ENCODE data around the gene LRPPRC. TPM values are rescaled to one million over a fixed set of nuclear protein-coding genes. Genes with fewer than 3 reads are reported as not detected.

The LRPPRC gene
- total and polyA plus RNA-seq, 2 experiments from 2014 or later, result 163 to 200 TPM

GRCh38 chr2:44005846-44006245 is 10.1 kb upstream of the LRPPRC start:
- H3K9me3 Mint-ChIP-seq, result no peaks in the 10 kb centered on the region

More at GRCh38 chr2:44005846-44006245, 10.1 kb upstream of the LRPPRC start:
- H3K4me3 ChIP-seq, result no peak overlapping the region
- H3K27me3 ChIP-seq (ENCODE audit: insufficient read depth), result no peaks in the 10 kb centered on the region
- H3K4me1 ChIP-seq (ENCODE audit: insufficient read depth), result peaks cover 6% of the 10 kb centered on the region
- ATAC-seq (no peak), DNase-seq (ENCODE audit: low spot score) (no peak)
- Mint-ChIP-seq H3K4me1 (peaks cover 14% of the 10 kb centered on the region), H3K27ac (no peak overlapping the region), H3K4me3 (no peak overlapping the region), H3K36me3 (ENCODE audit: low read depth) (no peaks in the 10 kb centered on the region), H3K27me3 (ENCODE audit: insufficient read depth, low read depth, poor library complexity) (peaks cover 3% of the 10 kb centered on the region)
- H3K79me2 ChIP-seq (replicated peaks; ENCODE audit: insufficient read depth), result no peaks in the 10 kb centered on the region
- TF ChIP-seq POLR2AphosphoS5 (IDR thresholded peaks at IDR 0.05; ENCODE audit: low read depth), result no peak
- TF ChIP-seq, protein P1, sequence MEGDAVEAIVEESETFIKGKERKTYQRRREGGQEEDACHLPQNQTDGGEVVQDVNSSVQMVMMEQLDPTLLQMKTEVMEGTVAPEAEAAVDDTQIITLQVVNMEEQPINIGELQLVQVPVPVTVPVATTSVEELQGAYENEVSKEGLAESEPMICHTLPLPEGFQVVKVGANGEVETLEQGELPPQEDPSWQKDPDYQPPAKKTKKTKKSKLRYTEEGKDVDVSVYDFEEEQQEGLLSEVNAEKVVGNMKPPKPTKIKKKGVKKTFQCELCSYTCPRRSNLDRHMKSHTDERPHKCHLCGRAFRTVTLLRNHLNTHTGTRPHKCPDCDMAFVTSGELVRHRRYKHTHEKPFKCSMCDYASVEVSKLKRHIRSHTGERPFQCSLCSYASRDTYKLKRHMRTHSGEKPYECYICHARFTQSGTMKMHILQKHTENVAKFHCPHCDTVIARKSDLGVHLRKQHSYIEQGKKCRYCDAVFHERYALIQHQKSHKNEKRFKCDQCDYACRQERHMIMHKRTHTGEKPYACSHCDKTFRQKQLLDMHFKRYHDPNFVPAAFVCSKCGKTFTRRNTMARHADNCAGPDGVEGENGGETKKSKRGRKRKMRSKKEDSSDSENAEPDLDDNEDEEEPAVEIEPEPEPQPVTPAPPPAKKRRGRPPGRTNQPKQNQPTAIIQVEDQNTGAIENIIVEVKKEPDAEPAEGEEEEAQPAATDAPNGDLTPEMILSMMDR (conservative IDR thresholded peaks at IDR 0.05; ENCODE audit: low read depth in 2 of 2), result no peak
- TF ChIP-seq EZH2 (IDR thresholded peaks at IDR 0.05; ENCODE audit: low read depth, unreplicated experiment), result no peak
- TF ChIP-seq, protein P2, sequence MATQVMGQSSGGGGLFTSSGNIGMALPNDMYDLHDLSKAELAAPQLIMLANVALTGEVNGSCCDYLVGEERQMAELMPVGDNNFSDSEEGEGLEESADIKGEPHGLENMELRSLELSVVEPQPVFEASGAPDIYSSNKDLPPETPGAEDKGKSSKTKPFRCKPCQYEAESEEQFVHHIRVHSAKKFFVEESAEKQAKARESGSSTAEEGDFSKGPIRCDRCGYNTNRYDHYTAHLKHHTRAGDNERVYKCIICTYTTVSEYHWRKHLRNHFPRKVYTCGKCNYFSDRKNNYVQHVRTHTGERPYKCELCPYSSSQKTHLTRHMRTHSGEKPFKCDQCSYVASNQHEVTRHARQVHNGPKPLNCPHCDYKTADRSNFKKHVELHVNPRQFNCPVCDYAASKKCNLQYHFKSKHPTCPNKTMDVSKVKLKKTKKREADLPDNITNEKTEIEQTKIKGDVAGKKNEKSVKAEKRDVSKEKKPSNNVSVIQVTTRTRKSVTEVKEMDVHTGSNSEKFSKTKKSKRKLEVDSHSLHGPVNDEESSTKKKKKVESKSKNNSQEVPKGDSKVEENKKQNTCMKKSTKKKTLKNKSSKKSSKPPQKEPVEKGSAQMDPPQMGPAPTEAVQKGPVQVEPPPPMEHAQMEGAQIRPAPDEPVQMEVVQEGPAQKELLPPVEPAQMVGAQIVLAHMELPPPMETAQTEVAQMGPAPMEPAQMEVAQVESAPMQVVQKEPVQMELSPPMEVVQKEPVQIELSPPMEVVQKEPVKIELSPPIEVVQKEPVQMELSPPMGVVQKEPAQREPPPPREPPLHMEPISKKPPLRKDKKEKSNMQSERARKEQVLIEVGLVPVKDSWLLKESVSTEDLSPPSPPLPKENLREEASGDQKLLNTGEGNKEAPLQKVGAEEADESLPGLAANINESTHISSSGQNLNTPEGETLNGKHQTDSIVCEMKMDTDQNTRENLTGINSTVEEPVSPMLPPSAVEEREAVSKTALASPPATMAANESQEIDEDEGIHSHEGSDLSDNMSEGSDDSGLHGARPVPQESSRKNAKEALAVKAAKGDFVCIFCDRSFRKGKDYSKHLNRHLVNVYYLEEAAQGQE (IDR thresholded peaks at IDR 0.05; ENCODE audit: unreplicated experiment), result no peak
- TF ChIP-seq EZH2phosphoT487 (IDR thresholded peaks at IDR 0.05; ENCODE audit: unreplicated experiment), result no peak
- TF ChIP-seq, protein P3, sequence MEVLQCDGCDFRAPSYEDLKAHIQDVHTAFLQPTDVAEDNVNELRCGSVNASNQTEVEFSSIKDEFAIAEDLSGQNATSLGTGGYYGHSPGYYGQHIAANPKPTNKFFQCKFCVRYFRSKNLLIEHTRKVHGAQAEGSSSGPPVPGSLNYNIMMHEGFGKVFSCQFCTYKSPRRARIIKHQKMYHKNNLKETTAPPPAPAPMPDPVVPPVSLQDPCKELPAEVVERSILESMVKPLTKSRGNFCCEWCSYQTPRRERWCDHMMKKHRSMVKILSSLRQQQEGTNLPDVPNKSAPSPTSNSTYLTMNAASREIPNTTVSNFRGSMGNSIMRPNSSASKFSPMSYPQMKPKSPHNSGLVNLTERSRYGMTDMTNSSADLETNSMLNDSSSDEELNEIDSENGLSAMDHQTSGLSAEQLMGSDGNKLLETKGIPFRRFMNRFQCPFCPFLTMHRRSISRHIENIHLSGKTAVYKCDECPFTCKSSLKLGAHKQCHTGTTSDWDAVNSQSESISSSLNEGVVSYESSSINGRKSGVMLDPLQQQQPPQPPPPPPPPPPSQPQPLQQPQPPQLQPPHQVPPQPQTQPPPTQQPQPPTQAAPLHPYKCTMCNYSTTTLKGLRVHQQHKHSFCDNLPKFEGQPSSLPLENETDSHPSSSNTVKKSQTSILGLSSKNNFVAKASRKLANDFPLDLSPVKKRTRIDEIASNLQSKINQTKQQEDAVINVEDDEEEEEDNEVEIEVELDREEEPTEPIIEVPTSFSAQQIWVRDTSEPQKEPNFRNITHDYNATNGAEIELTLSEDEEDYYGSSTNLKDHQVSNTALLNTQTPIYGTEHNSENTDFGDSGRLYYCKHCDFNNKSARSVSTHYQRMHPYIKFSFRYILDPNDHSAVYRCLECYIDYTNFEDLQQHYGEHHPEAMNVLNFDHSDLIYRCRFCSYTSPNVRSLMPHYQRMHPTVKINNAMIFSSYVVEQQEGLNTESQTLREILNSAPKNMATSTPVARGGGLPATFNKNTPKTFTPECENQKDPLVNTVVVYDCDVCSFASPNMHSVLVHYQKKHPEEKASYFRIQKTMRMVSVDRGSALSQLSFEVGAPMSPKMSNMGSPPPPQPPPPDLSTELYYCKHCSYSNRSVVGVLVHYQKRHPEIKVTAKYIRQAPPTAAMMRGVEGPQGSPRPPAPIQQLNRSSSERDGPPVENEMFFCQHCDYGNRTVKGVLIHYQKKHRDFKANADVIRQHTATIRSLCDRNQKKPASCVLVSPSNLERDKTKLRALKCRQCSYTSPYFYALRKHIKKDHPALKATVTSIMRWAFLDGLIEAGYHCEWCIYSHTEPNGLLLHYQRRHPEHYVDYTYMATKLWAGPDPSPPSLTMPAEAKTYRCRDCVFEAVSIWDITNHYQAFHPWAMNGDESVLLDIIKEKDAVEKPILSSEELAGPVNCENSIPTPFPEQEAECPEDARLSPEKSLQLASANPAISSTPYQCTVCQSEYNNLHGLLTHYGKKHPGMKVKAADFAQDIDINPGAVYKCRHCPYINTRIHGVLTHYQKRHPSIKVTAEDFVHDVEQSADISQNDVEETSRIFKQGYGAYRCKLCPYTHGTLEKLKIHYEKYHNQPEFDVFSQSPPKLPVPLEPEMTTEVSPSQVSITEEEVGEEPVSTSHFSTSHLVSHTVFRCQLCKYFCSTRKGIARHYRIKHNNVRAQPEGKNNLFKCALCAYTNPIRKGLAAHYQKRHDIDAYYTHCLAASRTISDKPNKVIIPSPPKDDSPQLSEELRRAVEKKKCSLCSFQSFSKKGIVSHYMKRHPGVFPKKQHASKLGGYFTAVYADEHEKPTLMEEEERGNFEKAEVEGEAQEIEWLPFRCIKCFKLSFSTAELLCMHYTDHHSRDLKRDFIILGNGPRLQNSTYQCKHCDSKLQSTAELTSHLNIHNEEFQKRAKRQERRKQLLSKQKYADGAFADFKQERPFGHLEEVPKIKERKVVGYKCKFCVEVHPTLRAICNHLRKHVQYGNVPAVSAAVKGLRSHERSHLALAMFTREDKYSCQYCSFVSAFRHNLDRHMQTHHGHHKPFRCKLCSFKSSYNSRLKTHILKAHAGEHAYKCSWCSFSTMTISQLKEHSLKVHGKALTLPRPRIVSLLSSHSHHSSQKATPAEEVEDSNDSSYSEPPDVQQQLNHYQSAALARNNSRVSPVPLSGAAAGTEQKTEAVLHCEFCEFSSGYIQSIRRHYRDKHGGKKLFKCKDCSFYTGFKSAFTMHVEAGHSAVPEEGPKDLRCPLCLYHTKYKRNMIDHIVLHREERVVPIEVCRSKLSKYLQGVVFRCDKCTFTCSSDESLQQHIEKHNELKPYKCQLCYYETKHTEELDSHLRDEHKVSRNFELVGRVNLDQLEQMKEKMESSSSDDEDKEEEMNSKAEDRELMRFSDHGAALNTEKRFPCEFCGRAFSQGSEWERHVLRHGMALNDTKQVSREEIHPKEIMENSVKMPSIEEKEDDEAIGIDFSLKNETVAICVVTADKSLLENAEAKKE (CRISPR knock-in tag; IDR thresholded peaks at IDR 0.05), result no peak
- no peak for TF ChIP-seq JUNB (IDR thresholded peaks at IDR 0.05; ENCODE audit: unreplicated experiment)
- TF ChIP-seq NANOG (IDR thresholded peaks at IDR 0.05; ENCODE audit: borderline replicate concordance), result no peak
- no peak for TF ChIP-seq STAT1 (IDR thresholded peaks at IDR 0.05; ENCODE audit: unreplicated experiment)
- TF ChIP-seq ETS1 (IDR thresholded peaks at IDR 0.05), result no peak
- no peak for TF ChIP-seq ZNF114 (CRISPR knock-in tag; IDR thresholded peaks at IDR 0.05)
- no peak for TF ChIP-seq CREB1 (CRISPR knock-in tag; IDR thresholded peaks at IDR 0.05; ENCODE audit: low read depth)
- TF ChIP-seq ZNF331 (CRISPR knock-in tag; IDR thresholded peaks at IDR 0.05; ENCODE audit: low read depth), result no peak
- no peaks in the 10 kb centered on the region for H3K36me3 ChIP-seq (ENCODE audit: insufficient read depth)
- H3K27ac ChIP-seq (ENCODE audit: low read depth), result no peak overlapping the region
- no peak overlapping the region for H2AFZ ChIP-seq
- no peak overlapping the region for H3K4me2 ChIP-seq
- no peaks in the 10 kb centered on the region for H4K20me1 ChIP-seq (replicated peaks; ENCODE audit: insufficient read depth)
- H3K9me2 ChIP-seq (ENCODE audit: insufficient read depth), result peaks cover 5% of the 10 kb centered on the region; the same call in 1 of the 2 replicates
- 0 out of 2 replicates have a peak, but pooled peaks cover 2% of the 10 kb centered on the region for H3F3A ChIP-seq (replicated peaks; ENCODE audit: low read depth)
